Right lobe of liver (tissue), 6 donors: ENCODE results near the gene PPP1R10. TPM values are rescaled to one million over a fixed set of nuclear protein-coding genes. Genes with fewer than 3 reads are reported as not detected.
"Not testable (repeated sequence)": the region's sequence is repeated elsewhere in the genome, so short reads cannot be mapped to it uniquely, and the experiment has no call there.

ENCODE experiments used
- ATAC-seq, 4 donors: fragments of 200-7000 bp; cut with Tn5 transposase; one replicate each; pipeline ENCODE4 v1.9.1; 2020; ENCODE audit warnings: mild to moderate bottlenecking in 4 of 4, moderate library complexity in 4 of 4
- DNase-seq, 3 donors: peaks; one replicate each; pipeline ENCODE4 v3.0.0-alpha.2; 2020
- H3K27ac ChIP-seq, 3 donors: fragments of 200-600 bp; one replicate each; pipeline ENCODE4 v1.8.0; 2022
- H3K27me3 ChIP-seq, 2 donors: fragments of 200-600 bp; one replicate each; pipeline ENCODE4 v1.8.0; 2022
- H3K36me3 ChIP-seq, 4 donors: fragments of 200-600 bp; sonication (generic) in 1 of 4; one replicate each; pipeline versions ENCODE4 v1.5.1 to v1.8.0; 2017 to 2022; ENCODE audit warnings: control low read depth in 1 of 4
- H3K4me1 ChIP-seq, 4 donors: fragments of 200-600 bp; sonication (generic) in 1 of 4; one replicate each; pipeline versions ENCODE4 v1.5.1 to v1.8.0; 2017 to 2022; ENCODE audit warnings: control low read depth in 1 of 4
- H3K4me3 ChIP-seq, 3 donors: fragments of 200-600 bp; one replicate each; pipeline ENCODE4 v1.8.0; 2022
- H3K9me3 ChIP-seq, 4 donors: fragments of 200-600 bp; sonication (generic) in 1 of 4; one replicate each; pipeline versions ENCODE4 v1.5.1 to v1.8.0; 2017 to 2022; ENCODE audit warnings: control low read depth in 1 of 4
- POLR2A ChIP-seq: fragments of 450-650 bp; IDR thresholded peaks from one replicate; pipeline ENCODE4 v1.6.1; 2017; ENCODE audit warnings: antibody characterized with exemption, mild to moderate bottlenecking
- WGBS: methylation state at CpG from one replicate; pipeline ENCODE4 v1.1.6; 2018; ENCODE audit warnings: low coverage, low lambda C conversion rate; ENCODE audit not compliant: insufficient coverage; ENCODE audit errors: missing lambda C conversion rate; 5-methylcytosine and 5-hydroxymethylcytosine counted together
- intact Hi-C, 2 donors: fragments of 100-400 bp; cut with DNase I; formaldehyde crosslinking; loops; one replicate each; pipeline versions ENCODE4 v1.11.2 to v1.14.1; 2022
- long read RNA-seq: library from polyadenylated mRNA; unstranded; transcript quantifications from one replicate; pipeline ENCODE4 v2.0.0, GENCODE V29; 2019
- total RNA-seq, 6 experiments: library from RNA; depleted of rRNA in 2 of 6; stranded (reverse); fragments of >200 nt in 2 of 6; fragmentation: NEBNext Ultra II Directional in 3 of 6; extraction: Animal tissue kit (Norgen Biotek cat#: 25700) in 3 of 6; gene quantifications; one replicate each; pipeline versions ENCODE4 v1.1.0 to v1.2.4, GENCODE V29; 2016 to 2023
- TF ChIP-seq, protein P1 (sequence below), 4 donors: fragments of 200-600 bp in 3 of 4; fragments of 450-650 bp in 1 of 4; IDR thresholded peaks; one replicate each; pipeline versions ENCODE4 v1.5.1 to v1.8.0; 2016 to 2022; ENCODE audit warnings: antibody characterized with exemption in 4 of 4, mild to moderate bottlenecking in 2 of 4
- donor health status: DM: no; HTN: yes; CAD: no.
- donor health status: DM: no; HTN: no; CAD: no.
- donor health status: DM: no; HTN: no; CAD: no.
- donor health status: DM: no; HTN: yes; CAD: no.
- donor health status: DM: no; HTN: yes; CAD: no.

Gene PPP1R10
- total RNA-seq = 10 to 100 TPM; 19.0 to 45.1 (median 32.4) TPM
- long read RNA-seq, partial matches to known transcripts = 1 of 1 reads
- long read RNA-seq, other reads (novel, unspliced or antisense) = 0 of 1 reads

DNA sequence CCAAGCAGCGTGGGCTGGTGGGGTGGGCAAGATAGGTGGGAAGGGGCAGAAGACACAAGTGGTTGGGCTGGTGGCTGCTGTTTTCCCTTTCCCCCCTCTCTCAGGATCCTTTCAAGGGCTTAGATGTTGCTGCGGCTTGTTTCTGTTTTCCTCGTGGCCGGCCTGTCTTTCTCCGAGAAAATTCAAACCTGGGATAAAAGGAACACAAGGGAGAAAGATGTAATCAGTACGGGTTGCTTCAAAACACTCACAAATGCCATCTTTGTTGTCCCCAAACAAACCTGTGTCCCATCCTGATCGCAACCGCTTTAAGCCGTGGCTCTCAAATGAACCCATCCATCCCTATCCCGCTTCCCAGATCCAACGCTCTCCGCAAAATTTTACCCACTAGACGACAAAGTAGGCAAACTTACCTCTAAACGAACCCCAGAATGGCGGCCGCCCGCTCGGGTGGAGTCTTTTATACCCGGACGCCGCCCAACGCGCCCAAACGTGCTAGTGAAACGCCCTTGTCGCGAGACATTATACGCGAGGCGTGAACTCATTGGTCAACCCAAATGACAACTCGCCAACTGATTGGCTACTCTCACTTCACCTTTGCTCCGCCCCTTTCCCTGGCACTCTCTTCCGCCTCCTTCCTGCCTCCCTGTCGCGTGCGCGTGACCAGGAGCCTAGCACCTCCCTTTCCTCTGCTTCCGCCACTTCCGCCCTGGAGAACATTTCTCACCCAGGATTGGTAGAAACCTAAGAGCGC is at the start of gene PPP1R10:
Gene PPP1R10, minus strand, starts transcription at position 433 of the 754 bp plus-strand sequence. CDS start 7,299 bp downstream, outside the sequence.
- under 1% methylated on average over 38 of the region's 40 CpGs for WGBS
- intact Hi-C loops = no loop called here

DNA sequence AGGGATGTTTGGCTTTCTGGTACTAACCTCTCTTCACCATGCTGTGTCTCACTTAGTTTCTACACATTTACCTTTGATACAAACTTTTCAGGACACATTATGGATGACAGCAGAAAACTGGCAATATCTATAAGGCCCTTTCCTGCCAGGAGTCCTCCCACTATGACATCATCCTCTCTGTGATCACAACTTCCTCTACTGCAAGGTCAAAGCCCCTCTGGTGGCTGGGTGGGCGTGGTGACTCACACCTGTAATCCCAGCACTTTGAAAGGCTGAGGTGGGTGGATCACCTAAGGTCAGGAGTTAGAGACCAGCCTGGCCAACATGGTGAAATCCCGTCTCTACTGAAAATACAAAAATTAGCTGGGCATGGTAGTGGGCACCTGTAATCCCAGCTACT is 49.3 kb upstream of the PPP1R10 start:
- H3K4me3 ChIP-seq, H3K9me3 ChIP-seq, H3K4me1 ChIP-seq, H3K27me3 ChIP-seq, intact Hi-C loops, H3K27ac ChIP-seq: not testable (repeated sequence)
- peaks cover 5 to 86% (median 38%) of the 10 kb centered on the region in 4 donors for H3K36me3 ChIP-seq
- ATAC-seq = peak in 1 of 4 donors; percentile 86
- peak in 1 of 3 donors; percentile 52 for DNase-seq
- 33% methylated on average over 1 of the region's 2 CpGs for WGBS

More for the DNA sequence above, at the start of gene PPP1R10:
- Histone ChIP-seq H3K36me3 (peaks cover 0 to 37% (median 22%) of the 10 kb centered on the region in 4 donors), H3K4me1 (peaks cover 0 to 14% (median 6%) of the 10 kb centered on the region in 4 donors), H3K9me3 (no peaks in the 10 kb centered on the region), H3K4me3 (peak within 1 kb of the TSS; percentile 88 to 91 (median 89)), H3K27ac (peak within 1 kb of the TSS; percentile 88 to 96 (median 96)), H3K27me3 (no peaks in the 10 kb centered on the region)
- DNase-seq = peak; percentile 99
- ATAC-seq = peak; percentile 86 to 93 (median 86)
- TF ChIP-seq, protein P1, sequence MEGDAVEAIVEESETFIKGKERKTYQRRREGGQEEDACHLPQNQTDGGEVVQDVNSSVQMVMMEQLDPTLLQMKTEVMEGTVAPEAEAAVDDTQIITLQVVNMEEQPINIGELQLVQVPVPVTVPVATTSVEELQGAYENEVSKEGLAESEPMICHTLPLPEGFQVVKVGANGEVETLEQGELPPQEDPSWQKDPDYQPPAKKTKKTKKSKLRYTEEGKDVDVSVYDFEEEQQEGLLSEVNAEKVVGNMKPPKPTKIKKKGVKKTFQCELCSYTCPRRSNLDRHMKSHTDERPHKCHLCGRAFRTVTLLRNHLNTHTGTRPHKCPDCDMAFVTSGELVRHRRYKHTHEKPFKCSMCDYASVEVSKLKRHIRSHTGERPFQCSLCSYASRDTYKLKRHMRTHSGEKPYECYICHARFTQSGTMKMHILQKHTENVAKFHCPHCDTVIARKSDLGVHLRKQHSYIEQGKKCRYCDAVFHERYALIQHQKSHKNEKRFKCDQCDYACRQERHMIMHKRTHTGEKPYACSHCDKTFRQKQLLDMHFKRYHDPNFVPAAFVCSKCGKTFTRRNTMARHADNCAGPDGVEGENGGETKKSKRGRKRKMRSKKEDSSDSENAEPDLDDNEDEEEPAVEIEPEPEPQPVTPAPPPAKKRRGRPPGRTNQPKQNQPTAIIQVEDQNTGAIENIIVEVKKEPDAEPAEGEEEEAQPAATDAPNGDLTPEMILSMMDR (IDR thresholded peaks at IDR 0.05) = no peak
- peak; percentile 99 for TF ChIP-seq POLR2A

DNA sequence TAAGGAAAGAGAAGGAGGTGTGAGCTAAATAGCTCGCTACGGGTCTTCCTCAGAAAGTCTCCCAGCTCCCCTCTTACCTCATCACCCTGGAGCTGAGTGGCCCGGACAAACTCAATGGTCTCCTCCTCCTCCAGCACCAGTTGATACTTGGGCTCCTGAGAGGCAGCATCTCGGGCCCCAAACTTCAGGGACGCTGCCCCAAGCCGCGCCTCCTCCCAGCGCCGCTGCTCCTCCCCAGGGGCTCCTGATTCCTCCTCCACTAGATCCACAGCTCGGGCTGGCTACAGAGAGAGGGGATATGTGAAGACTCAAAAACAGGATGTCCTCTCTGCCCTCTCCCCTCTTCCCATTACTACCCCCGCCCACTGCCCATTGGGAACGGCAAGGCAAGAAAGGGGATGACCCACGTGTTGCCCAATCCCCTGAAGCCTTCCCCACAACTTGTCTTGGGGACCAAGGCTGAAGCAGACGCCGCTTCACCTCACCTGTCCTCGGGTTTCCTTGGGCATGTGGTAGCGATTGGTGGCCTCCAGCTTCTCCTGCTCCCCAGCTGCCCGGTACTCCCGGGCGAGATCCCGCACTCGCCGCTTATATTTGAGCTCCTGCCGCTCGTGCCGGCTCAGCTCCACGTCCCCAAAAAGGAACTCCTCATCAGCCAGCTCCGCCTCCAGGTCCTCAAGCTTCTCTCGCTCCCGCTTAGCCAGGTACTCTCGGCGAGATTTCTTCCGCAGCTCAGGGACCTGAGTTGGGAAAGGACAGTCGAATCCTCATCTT is 48.1 kb upstream of the PPP1R10 start:
- Histone ChIP-seq H3K27ac (no peak overlapping the region), H3K4me3 (no peak overlapping the region), H3K4me1 (no peaks in the 10 kb centered on the region), H3K36me3 (peaks cover 5 to 89% (median 34%) of the 10 kb centered on the region in 4 donors), H3K9me3 (no peaks in the 10 kb centered on the region), H3K27me3 (no peaks in the 10 kb centered on the region)
- ATAC-seq = peak in 1 of 4 donors; percentile 10
- 74% methylated on average over 7 of the region's 34 CpGs for WGBS
- TF ChIP-seq, protein P1 (IDR thresholded peaks at IDR 0.05) = no peak
- no peak for TF ChIP-seq POLR2A
- intact Hi-C loops = no loop called here
- DNase-seq = no peak

DNA sequence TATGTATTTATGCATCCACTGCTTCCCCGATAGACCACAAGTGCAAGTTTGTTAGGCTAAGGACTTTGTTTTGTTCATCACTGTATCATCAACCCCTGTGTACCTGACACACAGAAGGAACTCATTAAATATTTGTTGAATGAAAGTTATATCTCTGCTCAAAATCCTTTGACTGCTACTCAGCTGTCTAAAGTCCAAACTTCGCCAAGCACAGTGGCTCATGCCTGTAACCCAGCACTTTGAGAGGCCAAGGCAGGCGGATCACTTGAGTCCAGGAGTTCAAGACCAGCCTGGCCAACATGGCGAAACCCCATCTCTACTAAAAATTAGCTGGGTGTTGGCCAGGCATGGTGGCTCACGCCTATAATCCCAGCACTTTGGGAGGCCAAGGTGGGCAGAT is 40.9 kb upstream of the PPP1R10 start:
- intact Hi-C loops, H3K27me3 ChIP-seq, DNase-seq, H3K4me3 ChIP-seq, H3K9me3 ChIP-seq, H3K27ac ChIP-seq, H3K4me1 ChIP-seq: not testable (repeated sequence)
- 46% methylated on average over 3 of the region's 5 CpGs for WGBS
- peaks cover 5 to 98% (median 29%) of the 10 kb centered on the region in 4 donors for H3K36me3 ChIP-seq
- peak; percentile 21 to 68 (median 32) for ATAC-seq

DNA sequence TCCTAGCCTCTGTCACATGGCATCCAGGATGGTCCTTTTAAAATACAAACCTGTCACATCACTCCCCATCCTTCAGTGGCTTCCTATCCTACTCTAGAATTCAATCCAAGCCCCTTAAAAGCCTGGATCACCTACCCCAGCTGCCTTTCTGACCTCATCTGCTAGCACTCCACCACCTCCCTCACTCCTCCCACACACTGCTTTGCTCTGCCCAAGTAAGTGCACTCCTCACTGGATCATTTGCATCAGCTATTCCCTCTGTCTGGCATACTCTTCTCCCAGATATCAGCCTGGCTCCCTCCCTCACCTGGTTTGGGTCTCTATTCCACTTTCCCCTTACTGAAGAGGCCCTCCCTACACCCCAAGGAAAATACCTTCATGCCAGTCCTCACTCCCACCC is 40.4 kb upstream of the PPP1R10 start:
- peak in 1 of 4 donors; percentile 7 for ATAC-seq
- Histone ChIP-seq H3K36me3 (peaks cover 4 to 98% (median 27%) of the 10 kb centered on the region in 4 donors), H3K9me3 (no peaks in the 10 kb centered on the region), H3K4me1 (peaks cover 0 to 10% (median 3%) of the 10 kb centered on the region in 4 donors), H3K27ac (no peak overlapping the region), H3K4me3 (no peak overlapping the region), H3K27me3 (no peaks in the 10 kb centered on the region)
- no peak for DNase-seq
- intact Hi-C loops = no loop called here
- TF ChIP-seq POLR2A = no peak
- TF ChIP-seq, protein P1 (IDR thresholded peaks at IDR 0.05) = no peak
